Measurements from ENCODE around the gene MARCHF2.
"Not testable (repeated sequence)": the region's sequence is repeated elsewhere in the genome, so short reads cannot be mapped to it uniquely, and the experiment has no call there.

Gene MARCHF2

GRCh38 chr19:8397746-8398310, 15.3 kb upstream of the MARCHF2 start:
- TF ChIP-seq ZNF274 (IDR thresholded peaks at IDR 0.05; ENCODE audit: low read depth, low read length): no peak

GRCh38 chr19:8398311-8398771, 14.8 kb upstream of the MARCHF2 start:
- H3K4me3 ChIP-seq (ENCODE audit: low read length): no peak overlapping the region
- TF ChIP-seq ZNF274 (IDR thresholded peaks at IDR 0.05; ENCODE audit: low read depth, low read length): no peak

More at GRCh38 chr19:8397746-8398310, 15.3 kb upstream of the MARCHF2 start:
- H3K4me3 ChIP-seq (ENCODE audit: low read length): no peak overlapping the region

GRCh38 chr19:8399681-8400188, 13.4 kb upstream of the MARCHF2 start:
- no peak overlapping the region for H3K4me3 ChIP-seq (ENCODE audit: low read length)
- TF ChIP-seq ZNF274 (IDR thresholded peaks at IDR 0.05; ENCODE audit: low read depth, low read length): no peak

- no peak for TF ChIP-seq ZNF274 (IDR thresholded peaks at IDR 0.05; ENCODE audit: low read depth, low read length)
- H3K4me3 ChIP-seq (ENCODE audit: low read length): no peak overlapping the region
These were observed 11.1 kb upstream of the MARCHF2 start for GRCh38 chr19:8401981-8402411.

GRCh38 chr19:8403098-8403819, 9.8 kb upstream of the MARCHF2 start:
- no peak for TF ChIP-seq ZNF274 (IDR thresholded peaks at IDR 0.05; ENCODE audit: low read depth, low read length)
- H3K4me3 ChIP-seq (ENCODE audit: low read length): no peak overlapping the region

GRCh38 chr19:8403820-8404109, 9.3 kb upstream of the MARCHF2 start:
- H3K4me3 ChIP-seq (ENCODE audit: low read length): no peak overlapping the region
- TF ChIP-seq ZNF274 (IDR thresholded peaks at IDR 0.05; ENCODE audit: low read depth, low read length): no peak

- no peak for TF ChIP-seq ZNF274 (IDR thresholded peaks at IDR 0.05; ENCODE audit: low read depth, low read length)
- no peak overlapping the region for H3K4me3 ChIP-seq (ENCODE audit: low read length)
These were observed 8.5 kb upstream of the MARCHF2 start for GRCh38 chr19:8404391-8405151.

GRCh38 chr19:8410718-8411117, 2.4 kb upstream of the MARCHF2 start:
- H3K4me3 ChIP-seq (ENCODE audit: low read length): not testable (repeated sequence)

GRCh38 chr19:8413629-8413995, 507 bp downstream of the MARCHF2 start:
- peak overlapping the region; percentile 72 for H3K4me3 ChIP-seq (ENCODE audit: low read length)
- TF ChIP-seq ZNF274 (IDR thresholded peaks at IDR 0.05; ENCODE audit: low read depth, low read length): no peak

- no peak for TF ChIP-seq ZNF274 (IDR thresholded peaks at IDR 0.05; ENCODE audit: low read depth, low read length)
- no peak overlapping the region for H3K4me3 ChIP-seq (ENCODE audit: low read length)
These were observed 3.7 kb downstream of the MARCHF2 start for GRCh38 chr19:8416796-8417195.

GRCh38 chr19:8421484-8422461, 8.7 kb downstream of the MARCHF2 start:
- H3K4me3 ChIP-seq (ENCODE audit: low read length): no peak overlapping the region
- TF ChIP-seq ZNF274 (IDR thresholded peaks at IDR 0.05; ENCODE audit: low read depth, low read length): no peak

- no peak for TF ChIP-seq ZNF274 (IDR thresholded peaks at IDR 0.05; ENCODE audit: low read depth, low read length)
- H3K4me3 ChIP-seq (ENCODE audit: low read length): no peak overlapping the region
These were observed 10.7 kb downstream of the MARCHF2 start for GRCh38 chr19:8423817-8424223.

- H3K4me3 ChIP-seq (ENCODE audit: low read length): not testable (repeated sequence)
These were observed 12.2 kb downstream of the MARCHF2 start for GRCh38 chr19:8425331-8425730.

GRCh38 chr19:8426283-8426682, 13.2 kb downstream of the MARCHF2 start:
- no peak overlapping the region for H3K4me3 ChIP-seq (ENCODE audit: low read length)
- no peak for TF ChIP-seq ZNF274 (IDR thresholded peaks at IDR 0.05; ENCODE audit: low read depth, low read length)

Data from GM08714 (cell line).